GM23338 (cell line): ENCODE results near the gene ARHGEF10L. TPM values are rescaled to one million over a fixed set of nuclear protein-coding genes. Genes with fewer than 3 reads are reported as not detected.

ENCODE experiments used
- ATAC-seq: fragments of 200-7000 bp; cut with Tn5 transposase; 3 replicates; pipeline ENCODE4 v1.9.1; 2020
- DNase-seq: peaks from one replicate; pipeline ENCODE4 v3.0.0-alpha.2; 2015; ENCODE audit warnings: low spot score
- H2AFZ ChIP-seq: fragments of 200-600 bp; sonication (generic); 2 replicates; pipeline ENCODE4 v1.8.0; 2016; ENCODE audit warnings: antibody characterized with exemption, mild to moderate bottlenecking, moderate library complexity
- H3F3A ChIP-seq: fragments of 200-600 bp; sonication (generic); replicated peaks from 2 replicates; pipeline ENCODE4 v1.8.0; 2017; ENCODE audit warnings: antibody characterized with exemption, mixed run types, low read depth
- H3K27ac ChIP-seq: fragments of 200-600 bp; sonication (generic); 2 replicates; pipeline ENCODE4 v1.6.1; 2016; ENCODE audit warnings: low read depth
- H3K27me3 ChIP-seq: fragments of 200-600 bp; sonication (generic); 2 replicates; pipeline ENCODE4 v1.8.0; 2016; ENCODE audit warnings: mild to moderate bottlenecking, mixed run types, moderate library complexity; ENCODE audit not compliant: insufficient read depth
- H3K36me3 ChIP-seq: fragments of 200-600 bp; sonication (generic); 2 replicates; pipeline ENCODE4 v1.8.0; 2016; ENCODE audit warnings: mild to moderate bottlenecking; ENCODE audit not compliant: insufficient read depth
- H3K4me1 ChIP-seq: fragments of 200-600 bp; sonication (generic); 2 replicates; pipeline ENCODE4 v1.8.0; 2016; ENCODE audit warnings: mild to moderate bottlenecking, moderate library complexity; ENCODE audit not compliant: insufficient read depth
- H3K4me2 ChIP-seq: fragments of 200-600 bp; sonication (generic); 2 replicates; pipeline ENCODE4 v1.7.1; 2017; ENCODE audit warnings: mixed run types
- H3K4me3 ChIP-seq: fragments of 200-600 bp; sonication (generic); 2 replicates; pipeline ENCODE4 v1.6.1; 2016; ENCODE audit warnings: mixed run types
- H3K79me2 ChIP-seq: fragments of 200-600 bp; sonication (generic); replicated peaks from 2 replicates; pipeline ENCODE4 v1.8.0; 2017; ENCODE audit warnings: mild to moderate bottlenecking; ENCODE audit not compliant: insufficient read depth
- H3K9me2 ChIP-seq: fragments of 200-600 bp; sonication (generic); 2 replicates; pipeline ENCODE4 v1.8.0; 2017; ENCODE audit not compliant: insufficient read depth
- H4K20me1 ChIP-seq: fragments of 200-600 bp; sonication (generic); replicated peaks from 2 replicates; pipeline ENCODE4 v1.8.0; 2017; ENCODE audit warnings: mild to moderate bottlenecking; ENCODE audit not compliant: insufficient read depth
- H3K27ac Mint-ChIP-seq: 2 replicates; pipeline ENCODE4 v1.8.0; 2020; ENCODE audit warnings: inconsistent platforms, mild to moderate bottlenecking, moderate library complexity, mixed read lengths
- H3K27me3 Mint-ChIP-seq: 3 replicates; pipeline ENCODE4 v1.8.0; 2022; ENCODE audit warnings: low read depth, mild to moderate bottlenecking, moderate library complexity, mixed read lengths, inconsistent platforms; ENCODE audit not compliant: insufficient read depth, poor library complexity
- H3K36me3 Mint-ChIP-seq: 3 replicates; pipeline ENCODE4 v1.8.0; 2021; ENCODE audit warnings: low read depth, mild to moderate bottlenecking, inconsistent platforms, moderate library complexity, mixed read lengths
- H3K4me1 Mint-ChIP-seq: 3 replicates; pipeline ENCODE4 v1.8.0; 2020; ENCODE audit warnings: mild to moderate bottlenecking, inconsistent platforms, mixed read lengths
- H3K4me3 Mint-ChIP-seq: 3 replicates; pipeline ENCODE4 v1.8.0; 2021; ENCODE audit warnings: moderate library complexity, mild to moderate bottlenecking, inconsistent platforms, mixed read lengths
- H3K9me3 Mint-ChIP-seq: 3 replicates; pipeline ENCODE4 v1.8.0; 2020; ENCODE audit warnings: moderate library complexity, mild to moderate bottlenecking, inconsistent platforms, mixed read lengths
- CREB1 ChIP-seq: fragments of 250-450 bp; sonication (Bioruptor Pico); IDR thresholded peaks from 2 replicates; pipeline ENCODE4 v1.5.0; 2020; ENCODE audit warnings: low read depth, mild to moderate bottlenecking, moderate library complexity
- CTCF ChIP-seq, 2 experiments: fragments of 200-600 bp in 1 of 2; sonication (generic) in 1 of 2; conservative IDR thresholded peaks; 2 replicates each; pipeline versions ENCODE4 v1.5.1 to v1.6.1; 2016 to 2017; ENCODE audit warnings: antibody characterized with exemption in 2 of 2, low read depth in 2 of 2, mild to moderate bottlenecking in 2 of 2, moderate library complexity in 1 of 2
- ETS1 ChIP-seq: IDR thresholded peaks from 2 replicates; pipeline ENCODE4 v1.6.1; 2016; ENCODE audit warnings: antibody characterized with exemption
- EZH2 ChIP-seq: fragments of 200-600 bp; sonication (generic); IDR thresholded peaks from one replicate; pipeline ENCODE4 v1.8.0; 2017; ENCODE audit warnings: antibody characterized with exemption, mild to moderate bottlenecking, low read depth; ENCODE audit not compliant: unreplicated experiment
- EZH2phosphoT487 ChIP-seq: fragments of 200-600 bp; sonication (generic); IDR thresholded peaks from one replicate; pipeline ENCODE4 v1.8.1; 2018; ENCODE audit warnings: antibody characterized with exemption; ENCODE audit not compliant: unreplicated experiment
- NANOG ChIP-seq: IDR thresholded peaks from 2 replicates; pipeline ENCODE4 v1.6.1; 2016; ENCODE audit warnings: antibody characterized with exemption, borderline replicate concordance
- REST ChIP-seq: IDR thresholded peaks from one replicate; pipeline ENCODE4 v1.6.1; 2018; ENCODE audit warnings: antibody characterized with exemption; ENCODE audit not compliant: unreplicated experiment
- STAT1 ChIP-seq: IDR thresholded peaks from one replicate; pipeline ENCODE4 v1.6.1; 2016; ENCODE audit warnings: antibody characterized with exemption; ENCODE audit not compliant: unreplicated experiment
- ZNF114 ChIP-seq: fragments of 250-450 bp; sonication (Bioruptor Pico); IDR thresholded peaks from 2 replicates; pipeline ENCODE4 v1.5.0; 2020; ENCODE audit warnings: mild to moderate bottlenecking, moderate library complexity
- ZNF331 ChIP-seq: fragments of 250-450 bp; sonication (Bioruptor Pico); IDR thresholded peaks from 2 replicates; pipeline ENCODE4 v1.5.0; 2020; ENCODE audit warnings: low read depth, mild to moderate bottlenecking, moderate library complexity
- polyA plus RNA-seq: library from polyadenylated mRNA; unstranded; fragments of >200 nt; fragmentation: Nextera tagmentation; extraction: Ambion mirVana; gene quantifications from 2 replicates; pipeline ENCODE4 v1.2.1, GENCODE V29; 2016
- total RNA-seq: library from RNA; depleted of rRNA; stranded (reverse); fragments of >200 nt; shearing (Covaris generic); gene quantifications from 2 replicates; pipeline ENCODE4 v1.2.3, GENCODE V29; 2014

The ARHGEF10L gene
- total and polyA plus RNA-seq, 2 experiments from 2014 or later: 12.1 to 46.8 TPM

GRCh38 chr1:17635276-17635675 is 95.8 kb downstream of the ARHGEF10L start:
- no peak for ATAC-seq
- H4K20me1 ChIP-seq: no peaks in the 10 kb centered on the region
- H3K36me3 ChIP-seq: peaks cover 15% of the 10 kb centered on the region
- no peaks in the 10 kb centered on the region for H3F3A ChIP-seq
- no peak overlapping the region for H2AFZ ChIP-seq
- no peak for TF ChIP-seq NANOG
- no peak for TF ChIP-seq ETS1
- no peak for TF ChIP-seq STAT1
- TF ChIP-seq EZH2: no peak
- no peak for TF ChIP-seq REST
- TF ChIP-seq CTCF (conservative IDR thresholded peaks at IDR 0.05; ENCODE audit: low read depth in 2 of 2): no peak
- TF ChIP-seq CREB1 (CRISPR knock-in tag): no peak
- no peak for TF ChIP-seq ZNF114
- no peak for TF ChIP-seq EZH2phosphoT487
- no peaks in the 10 kb centered on the region for H3K4me1 ChIP-seq
- Mint-ChIP-seq H3K36me3 (peaks cover 63% of the 10 kb centered on the region), H3K27ac (no peak overlapping the region), H3K27me3 (peaks cover 1% of the 10 kb centered on the region), H3K4me3 (no peak overlapping the region), H3K4me1 (peaks cover 4% of the 10 kb centered on the region; the same call in 1 of the 3 replicates), H3K9me3 (no peaks in the 10 kb centered on the region)
- no peaks in the 10 kb centered on the region for H3K9me2 ChIP-seq
- H3K27me3 ChIP-seq: no peaks in the 10 kb centered on the region
- no peaks in the 10 kb centered on the region for H3K79me2 ChIP-seq
- DNase-seq: no peak
- H3K4me3 ChIP-seq: no peak overlapping the region
- no peak overlapping the region for H3K4me2 ChIP-seq
- H3K27ac ChIP-seq: no peak overlapping the region

- Histone ChIP-seq H3K9me2 (no peaks in the 10 kb centered on the region), H3K79me2 (no peaks in the 10 kb centered on the region), H4K20me1 (no peaks in the 10 kb centered on the region), H3K4me2 (no peak overlapping the region), H3K27ac (0 out of 2 replicates have a peak overlapping the region, but pooled peaks have one; percentile 14), H3K4me1 (no peaks in the 10 kb centered on the region), H3K4me3 (no peak overlapping the region), H3F3A (no peaks in the 10 kb centered on the region), H3K27me3 (no peaks in the 10 kb centered on the region), H2AFZ (no peak overlapping the region), H3K36me3 (peaks cover 17% of the 10 kb centered on the region)
- Mint-ChIP-seq H3K27me3 (peaks cover 1% of the 10 kb centered on the region), H3K36me3 (peaks cover 66% of the 10 kb centered on the region), H3K9me3 (no peaks in the 10 kb centered on the region), H3K27ac (no peak overlapping the region), H3K4me1 (peaks cover 4% of the 10 kb centered on the region; the same call in 1 of the 3 replicates), H3K4me3 (no peak overlapping the region)
- TF ChIP-seq ZNF331 (CRISPR knock-in tag): no peak
- DNase-seq (no peak), ATAC-seq (no peak)
Measured at GRCh38 chr1:17635811-17636210, 96.3 kb downstream of the ARHGEF10L start.
